22Rv1 (cell line): ENCODE data around the gene LRRC63.

ENCODE experiments used
- H3K27ac ChIP-seq: fragments of 450-650 bp; 2 replicates; pipeline ENCODE4 v1.5.1; 2017
- ZFX ChIP-seq: fragments of 450-650 bp; IDR thresholded peaks from 2 replicates; pipeline ENCODE4 v1.6.1; 2017; ENCODE audit warnings: antibody characterized with exemption, borderline replicate concordance
- TF ChIP-seq, protein P1 (sequence below): fragments of 450-650 bp; IDR thresholded peaks from 2 replicates; pipeline ENCODE4 v1.5.1; 2017; ENCODE audit warnings: mild to moderate bottlenecking

Gene LRRC63

DNA sequence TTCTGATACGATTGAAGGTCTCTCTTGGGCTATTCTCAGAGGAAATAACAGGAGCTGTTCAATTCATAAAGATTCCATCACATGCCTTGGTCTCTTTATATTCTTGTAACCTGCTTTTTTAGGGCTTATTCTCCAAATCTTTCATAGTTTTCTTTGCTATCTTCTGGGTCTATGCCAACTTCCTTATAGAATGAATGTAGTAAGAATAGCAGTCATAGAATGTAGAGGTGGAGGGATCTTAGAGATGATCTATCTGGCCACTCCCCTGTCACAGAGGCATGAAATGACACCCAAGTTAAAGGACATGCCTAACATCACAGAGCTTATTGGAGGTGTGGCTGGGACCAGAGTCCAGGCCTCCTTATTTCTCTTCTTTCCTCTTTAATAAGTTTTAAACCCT lies 42.9 kb upstream of the LRRC63 start:
- no peak for TF ChIP-seq ZFX
- TF ChIP-seq, protein P1, sequence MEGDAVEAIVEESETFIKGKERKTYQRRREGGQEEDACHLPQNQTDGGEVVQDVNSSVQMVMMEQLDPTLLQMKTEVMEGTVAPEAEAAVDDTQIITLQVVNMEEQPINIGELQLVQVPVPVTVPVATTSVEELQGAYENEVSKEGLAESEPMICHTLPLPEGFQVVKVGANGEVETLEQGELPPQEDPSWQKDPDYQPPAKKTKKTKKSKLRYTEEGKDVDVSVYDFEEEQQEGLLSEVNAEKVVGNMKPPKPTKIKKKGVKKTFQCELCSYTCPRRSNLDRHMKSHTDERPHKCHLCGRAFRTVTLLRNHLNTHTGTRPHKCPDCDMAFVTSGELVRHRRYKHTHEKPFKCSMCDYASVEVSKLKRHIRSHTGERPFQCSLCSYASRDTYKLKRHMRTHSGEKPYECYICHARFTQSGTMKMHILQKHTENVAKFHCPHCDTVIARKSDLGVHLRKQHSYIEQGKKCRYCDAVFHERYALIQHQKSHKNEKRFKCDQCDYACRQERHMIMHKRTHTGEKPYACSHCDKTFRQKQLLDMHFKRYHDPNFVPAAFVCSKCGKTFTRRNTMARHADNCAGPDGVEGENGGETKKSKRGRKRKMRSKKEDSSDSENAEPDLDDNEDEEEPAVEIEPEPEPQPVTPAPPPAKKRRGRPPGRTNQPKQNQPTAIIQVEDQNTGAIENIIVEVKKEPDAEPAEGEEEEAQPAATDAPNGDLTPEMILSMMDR = no peak
- H3K27ac ChIP-seq = no peak overlapping the region

DNA sequence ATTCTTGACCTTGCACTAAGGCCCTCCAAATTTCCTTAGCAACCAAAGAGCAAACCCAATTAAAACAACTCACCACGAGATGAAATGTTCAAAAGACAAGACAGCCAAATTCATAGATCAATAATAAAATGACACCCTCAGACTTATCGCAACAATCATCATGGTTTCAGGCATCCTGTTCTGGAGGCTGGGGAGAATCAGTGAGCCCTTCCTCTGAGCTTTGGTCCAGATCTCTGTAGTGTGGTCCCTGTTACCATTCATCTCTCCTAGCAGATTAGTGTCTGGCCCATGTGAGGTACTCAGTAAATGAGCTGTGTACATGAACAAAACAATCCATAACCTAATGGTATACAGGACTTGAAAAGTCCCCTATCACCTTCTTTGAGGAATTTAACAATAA lies 42.0 kb upstream of the LRRC63 start:
- no peak overlapping the region for H3K27ac ChIP-seq
- TF ChIP-seq, protein P1 = no peak
- TF ChIP-seq ZFX = no peak

DNA sequence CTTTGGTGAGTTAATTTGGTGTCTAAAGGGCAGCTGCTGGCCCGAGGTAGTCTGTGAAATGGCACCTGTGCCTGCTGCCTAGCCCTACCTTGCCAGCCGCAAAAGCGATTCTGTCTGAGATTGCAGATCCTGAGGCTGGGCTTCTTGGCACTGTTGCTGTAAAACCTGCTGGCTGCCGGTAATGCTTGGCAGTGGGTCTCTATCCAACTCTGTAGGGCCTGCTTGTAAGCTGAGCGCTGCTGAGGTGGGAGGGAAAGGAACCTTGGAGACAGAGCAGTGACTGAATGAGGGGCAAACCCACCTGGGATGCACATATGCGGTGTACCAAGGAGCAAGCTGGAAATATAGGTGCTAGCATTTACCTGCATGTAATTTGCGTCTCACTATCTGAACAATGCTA lies 41.5 kb upstream of the LRRC63 start:
- TF ChIP-seq, protein P1 = no peak
- TF ChIP-seq ZFX = no peak
- no peak overlapping the region for H3K27ac ChIP-seq

DNA sequence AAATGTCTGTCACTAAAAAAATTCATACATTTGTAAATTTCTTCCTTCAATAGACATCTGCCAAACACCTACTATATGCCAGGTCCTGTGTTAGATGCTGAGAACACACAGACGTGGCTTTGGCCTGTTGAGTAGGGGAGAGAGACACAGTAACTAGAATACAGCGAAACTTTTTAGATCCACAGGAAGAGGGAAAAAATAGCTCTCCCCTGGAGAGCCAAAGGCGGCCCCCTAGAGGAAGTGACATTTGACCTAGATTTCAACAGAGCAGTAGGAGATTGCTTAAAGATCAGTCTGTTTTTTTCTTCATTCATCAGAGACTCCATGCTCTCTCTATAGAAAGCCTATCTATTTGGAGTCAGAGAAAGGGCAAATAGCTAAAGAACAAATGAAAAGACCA lies 41.0 kb upstream of the LRRC63 start:
- no peak overlapping the region for H3K27ac ChIP-seq
- TF ChIP-seq, protein P1 = no peak
- TF ChIP-seq ZFX = no peak

DNA sequence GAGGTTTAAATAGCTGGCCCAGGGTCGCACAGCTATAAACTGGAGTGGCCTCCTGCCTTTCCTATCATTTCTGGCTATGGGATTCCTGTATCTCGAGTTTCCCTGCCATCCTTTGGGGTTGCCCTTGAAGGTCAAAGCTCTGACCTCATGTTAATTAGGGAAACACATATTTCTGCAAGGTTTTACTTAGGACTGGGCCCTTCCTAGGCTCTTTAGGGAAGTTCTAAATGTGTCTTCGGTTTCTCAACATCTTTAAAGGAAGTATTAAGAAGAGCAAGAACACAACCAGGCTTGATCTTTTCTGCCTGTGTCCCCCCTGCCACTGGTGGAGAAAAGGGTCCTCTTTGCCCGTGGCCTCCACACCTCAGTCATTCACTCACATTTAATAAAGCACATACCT lies 40.5 kb upstream of the LRRC63 start:
- TF ChIP-seq, protein P1 = no peak
- TF ChIP-seq ZFX = no peak
- no peak overlapping the region for H3K27ac ChIP-seq

DNA sequence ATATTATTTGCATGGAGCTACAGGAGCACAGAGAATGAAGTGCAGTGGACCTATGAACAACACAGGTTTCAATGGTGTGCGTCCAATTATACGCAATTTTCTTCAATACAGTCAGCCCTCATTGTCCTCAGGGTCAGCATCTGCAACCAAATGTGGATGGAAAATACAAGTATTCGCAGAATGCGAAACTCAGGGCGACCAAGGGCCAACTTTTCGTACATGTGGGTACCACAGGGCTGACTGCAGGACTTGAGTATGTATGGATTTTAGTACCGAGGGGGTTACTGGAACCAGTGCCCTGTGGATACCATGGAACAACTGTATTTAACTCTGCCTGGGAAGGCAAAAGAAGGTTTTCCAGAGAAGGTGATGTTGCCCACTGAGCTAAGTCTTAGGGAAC lies 40.0 kb upstream of the LRRC63 start:
- TF ChIP-seq, protein P1 = no peak
- no peak for TF ChIP-seq ZFX
- no peak overlapping the region for H3K27ac ChIP-seq

DNA sequence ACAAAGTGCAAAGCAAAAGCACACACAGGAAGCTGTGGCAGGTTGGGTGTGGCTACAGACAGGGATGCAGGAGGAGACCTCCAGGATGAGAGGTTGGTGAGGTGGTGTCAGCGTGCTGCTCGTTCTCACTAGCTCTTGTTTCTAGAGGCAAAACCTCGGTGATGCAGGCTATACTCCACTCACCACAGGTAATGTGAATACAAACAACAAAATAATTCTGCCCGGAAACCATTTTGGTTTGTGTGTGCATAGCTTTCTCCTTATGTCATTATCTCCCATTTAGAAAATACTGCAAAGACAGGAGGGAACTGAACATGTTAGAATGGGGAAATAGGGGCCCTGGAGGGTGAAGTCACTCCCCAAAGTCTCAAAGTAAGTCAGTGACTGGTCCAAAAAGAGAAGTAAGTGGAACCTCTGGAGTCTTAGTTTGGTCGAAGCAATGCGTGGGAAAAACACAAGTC lies 39.2 kb upstream of the LRRC63 start:
- TF ChIP-seq, protein P1 = no peak
- TF ChIP-seq ZFX = no peak
- no peak overlapping the region for H3K27ac ChIP-seq
